ENCODE measurements around the gene WNT3A. TPM values are rescaled to one million over a fixed set of nuclear protein-coding genes. Genes with fewer than 3 reads are reported as not detected.

Gene WNT3A
- total RNA-seq, 1 donor from 2014 or later = 10.1 TPM

DNA sequence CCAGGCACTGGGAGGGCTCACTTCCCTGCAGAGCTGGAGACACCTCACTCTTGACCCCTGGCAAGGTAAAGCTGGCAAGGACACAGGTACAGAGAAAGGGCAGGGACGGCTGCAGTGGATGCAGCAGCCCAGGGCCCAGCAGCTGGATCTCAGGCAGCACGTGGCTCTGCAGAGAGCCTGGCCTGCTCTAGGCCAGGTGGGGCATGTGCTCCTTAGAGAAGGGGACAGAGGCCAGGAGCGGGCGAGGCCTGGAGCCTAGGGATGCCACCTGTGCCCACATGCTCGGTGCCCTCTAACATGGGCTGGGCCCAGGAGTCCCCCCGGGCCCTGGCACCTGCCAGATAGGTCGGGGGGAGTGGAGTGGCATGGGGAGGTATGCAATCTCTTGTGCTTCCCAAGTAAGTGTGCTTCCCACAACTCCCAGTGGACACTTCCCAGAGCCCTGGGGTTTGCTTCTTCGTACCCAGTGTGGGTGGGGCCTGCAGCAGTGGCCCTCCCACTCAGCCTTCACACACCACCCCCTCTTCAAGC lies 30.0 kb downstream of the WNT3A start:
- peaks cover 8% of the 10 kb centered on the region for H3K4me1 ChIP-seq
- intact Hi-C loops (cut with DNase I) = no loop called here
- peaks cover 41% of the 10 kb centered on the region for H3K27me3 ChIP-seq
- no peaks in the 10 kb centered on the region for H3K9me3 ChIP-seq
- no peak overlapping the region for H3K4me3 ChIP-seq
- DNase-seq (peak; percentile 66), ATAC-seq (peak; percentile 73)
- no peak overlapping the region for H3K27ac ChIP-seq
- TF ChIP-seq, protein P1, sequence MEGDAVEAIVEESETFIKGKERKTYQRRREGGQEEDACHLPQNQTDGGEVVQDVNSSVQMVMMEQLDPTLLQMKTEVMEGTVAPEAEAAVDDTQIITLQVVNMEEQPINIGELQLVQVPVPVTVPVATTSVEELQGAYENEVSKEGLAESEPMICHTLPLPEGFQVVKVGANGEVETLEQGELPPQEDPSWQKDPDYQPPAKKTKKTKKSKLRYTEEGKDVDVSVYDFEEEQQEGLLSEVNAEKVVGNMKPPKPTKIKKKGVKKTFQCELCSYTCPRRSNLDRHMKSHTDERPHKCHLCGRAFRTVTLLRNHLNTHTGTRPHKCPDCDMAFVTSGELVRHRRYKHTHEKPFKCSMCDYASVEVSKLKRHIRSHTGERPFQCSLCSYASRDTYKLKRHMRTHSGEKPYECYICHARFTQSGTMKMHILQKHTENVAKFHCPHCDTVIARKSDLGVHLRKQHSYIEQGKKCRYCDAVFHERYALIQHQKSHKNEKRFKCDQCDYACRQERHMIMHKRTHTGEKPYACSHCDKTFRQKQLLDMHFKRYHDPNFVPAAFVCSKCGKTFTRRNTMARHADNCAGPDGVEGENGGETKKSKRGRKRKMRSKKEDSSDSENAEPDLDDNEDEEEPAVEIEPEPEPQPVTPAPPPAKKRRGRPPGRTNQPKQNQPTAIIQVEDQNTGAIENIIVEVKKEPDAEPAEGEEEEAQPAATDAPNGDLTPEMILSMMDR (IDR thresholded peaks at IDR 0.05) = no peak
- H3K36me3 ChIP-seq = no peaks in the 10 kb centered on the region

DNA sequence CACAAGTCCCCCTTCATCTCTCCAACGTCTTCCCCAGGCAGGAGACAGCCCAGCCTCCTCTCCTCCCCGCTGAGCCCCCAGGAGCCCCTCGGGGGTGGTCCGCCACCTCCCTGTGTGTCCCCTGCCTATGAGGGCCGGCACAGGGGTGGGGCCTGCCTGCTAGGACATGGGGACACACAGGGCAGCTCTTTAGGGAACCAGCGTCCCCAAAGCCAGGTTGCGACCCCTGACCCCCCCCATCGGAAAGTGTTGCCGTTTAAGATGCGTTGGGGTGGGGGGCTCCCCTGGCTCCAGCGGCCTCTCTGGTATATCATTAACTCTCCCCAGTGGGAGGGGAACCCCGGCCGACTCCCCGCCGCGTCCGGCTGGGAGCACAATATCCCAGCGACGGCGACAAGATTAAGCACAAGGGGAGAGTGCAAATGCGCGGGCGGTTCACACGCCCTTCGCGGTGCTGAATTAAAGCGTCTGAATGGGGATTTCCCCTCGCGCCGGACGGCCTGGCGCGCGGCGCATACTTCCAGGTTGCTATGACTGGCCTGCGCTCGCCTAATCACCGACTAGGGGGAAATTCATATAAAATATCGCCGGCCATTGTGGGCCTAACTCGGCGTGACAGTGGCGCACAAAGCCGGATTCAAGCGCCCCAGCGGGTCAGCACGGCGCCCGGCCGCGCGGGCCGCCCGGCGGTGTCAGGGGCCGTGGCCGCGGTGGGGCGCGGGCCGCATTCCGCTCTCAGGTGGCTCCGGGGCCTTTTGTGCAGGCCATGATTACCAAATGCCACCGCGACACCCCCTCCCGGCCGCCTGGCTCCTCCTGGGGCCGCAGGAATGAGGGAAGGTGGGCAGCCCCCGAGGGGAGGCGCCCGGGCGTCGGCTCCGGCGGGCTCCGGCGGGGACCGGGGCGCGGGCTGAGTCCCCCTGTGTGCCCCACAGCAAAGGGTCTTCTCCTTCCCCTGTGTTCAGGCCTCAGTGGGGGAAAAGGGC lies 30.9 kb downstream of the WNT3A start:
- H3K9me3 ChIP-seq = no peaks in the 10 kb centered on the region
- DNase-seq = peak; percentile 72
- intact Hi-C loops (cut with DNase I) = no loop called here
- H3K27ac ChIP-seq = peak overlapping the region; percentile 11
- peaks cover 8% of the 10 kb centered on the region for H3K4me1 ChIP-seq
- H3K36me3 ChIP-seq = no peaks in the 10 kb centered on the region
- TF ChIP-seq, protein P1 (IDR thresholded peaks at IDR 0.05) = no peak
- peaks cover 41% of the 10 kb centered on the region for H3K27me3 ChIP-seq
- peak; percentile 67 for ATAC-seq
- peak overlapping the region; percentile 25 for H3K4me3 ChIP-seq

DNA sequence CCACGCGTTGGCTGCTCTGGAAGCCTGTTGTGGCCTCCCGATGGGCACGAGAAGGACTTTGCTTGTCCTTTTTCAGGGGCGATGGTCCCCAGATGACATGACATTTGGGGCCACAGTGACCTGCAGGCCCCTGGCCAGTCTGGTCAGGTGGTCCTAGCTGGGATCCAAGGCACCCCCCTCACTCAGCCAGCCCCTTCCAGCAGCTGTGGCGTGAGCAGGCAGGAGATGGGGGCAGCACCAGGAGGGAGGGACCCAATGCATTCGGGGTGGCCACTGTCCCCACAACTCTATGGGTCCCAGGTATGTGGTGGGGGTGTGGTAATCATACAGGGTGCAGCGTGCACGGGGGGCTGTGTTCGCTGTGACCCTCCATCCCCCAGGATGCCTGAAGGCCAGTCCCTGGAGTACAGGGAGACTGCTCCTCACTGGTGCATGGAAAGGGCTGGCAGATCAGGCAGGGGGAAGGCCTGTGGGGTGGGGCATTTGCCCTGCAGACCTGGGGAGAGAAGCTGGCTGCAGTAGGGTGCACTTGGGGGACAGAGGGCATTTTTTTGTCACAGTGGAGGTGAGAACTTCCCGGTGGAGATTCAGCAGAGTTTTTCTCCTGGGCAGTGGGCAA lies 31.7 kb downstream of the WNT3A start:
- Histone ChIP-seq H3K27ac (no peak overlapping the region), H3K4me3 (no peak overlapping the region), H3K36me3 (no peaks in the 10 kb centered on the region), H3K9me3 (no peaks in the 10 kb centered on the region), H3K27me3 (peaks cover 41% of the 10 kb centered on the region), H3K4me1 (peaks cover 8% of the 10 kb centered on the region)
- no peak for ATAC-seq
- intact Hi-C loops (cut with DNase I) = no loop called here
- peak; percentile 52 for DNase-seq
- TF ChIP-seq, protein P1 (IDR thresholded peaks at IDR 0.05) = no peak

DNA sequence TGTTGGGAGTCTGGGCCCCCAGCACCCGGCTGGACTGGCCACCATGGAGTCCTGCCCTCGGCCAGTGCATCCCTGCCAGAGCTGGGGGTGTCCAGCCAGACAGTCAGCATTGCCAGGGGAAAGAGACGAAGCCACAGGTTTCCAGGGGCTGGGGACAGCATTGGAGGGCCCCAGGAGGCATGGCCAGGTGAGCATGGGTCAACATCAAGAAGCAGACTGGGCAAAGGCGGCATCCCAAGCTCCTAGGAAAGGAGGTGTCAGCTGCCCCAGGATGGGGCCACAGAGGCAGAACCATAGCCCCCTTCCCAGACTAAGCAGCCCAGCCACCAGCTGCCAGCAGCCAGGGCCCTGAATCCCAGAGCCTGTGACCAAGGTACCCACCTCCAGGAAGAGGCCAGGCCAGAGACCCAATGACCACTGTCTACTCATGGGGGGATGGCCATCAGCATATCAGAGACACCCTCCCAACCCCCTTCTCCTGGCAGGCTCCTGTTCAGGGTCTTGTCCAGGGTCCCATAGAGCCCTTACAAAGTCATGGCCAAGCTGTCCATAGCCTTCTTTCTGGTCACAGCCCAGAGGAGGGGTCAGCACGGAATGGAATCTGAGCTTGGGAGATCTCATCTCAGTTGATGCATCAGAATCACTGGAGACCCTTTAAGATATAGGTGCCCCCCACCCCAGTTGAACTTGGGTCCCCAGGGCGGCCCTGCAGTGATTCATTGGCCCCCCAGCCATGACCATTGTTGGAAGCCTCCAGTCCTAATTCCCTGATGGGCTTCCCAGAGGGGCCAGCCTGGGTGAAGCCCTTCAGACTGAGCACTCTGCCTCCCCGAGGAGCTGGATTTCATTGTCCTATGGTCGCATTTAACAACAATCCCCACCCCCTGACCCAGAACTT lies 32.5 kb downstream of the WNT3A start:
- peaks cover 8% of the 10 kb centered on the region for H3K4me1 ChIP-seq
- H3K27ac ChIP-seq = no peak overlapping the region
- intact Hi-C loops (cut with DNase I) = no loop called here
- H3K9me3 ChIP-seq = no peaks in the 10 kb centered on the region
- ATAC-seq (no peak), DNase-seq (peak; percentile 57)
- H3K36me3 ChIP-seq = no peaks in the 10 kb centered on the region
- no peak overlapping the region for H3K4me3 ChIP-seq
- TF ChIP-seq, protein P1 (IDR thresholded peaks at IDR 0.05) = no peak
- H3K27me3 ChIP-seq = peaks cover 41% of the 10 kb centered on the region

DNA sequence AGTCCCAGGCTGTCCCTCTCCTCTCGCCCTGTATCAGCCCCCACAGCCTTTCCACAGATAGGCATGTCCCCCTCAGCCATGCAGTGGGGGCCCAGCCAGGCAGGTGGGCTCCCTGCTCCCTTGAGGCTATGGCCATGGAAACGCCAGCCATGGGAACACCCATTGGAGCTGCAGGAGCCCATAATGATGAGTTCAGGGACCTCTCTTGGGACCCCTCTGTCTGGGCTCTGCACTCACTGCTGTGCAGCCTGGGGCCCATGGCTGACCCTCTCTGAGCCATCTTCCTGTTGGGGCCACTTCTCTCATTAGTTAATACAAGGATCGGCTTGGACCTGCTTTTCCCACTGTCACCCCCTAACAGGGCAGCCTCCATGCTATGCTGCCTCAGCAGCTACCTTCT lies 33.2 kb downstream of the WNT3A start:
- no peaks in the 10 kb centered on the region for H3K36me3 ChIP-seq
- ATAC-seq (no peak), DNase-seq (peak; percentile 40)
- TF ChIP-seq, protein P1 (IDR thresholded peaks at IDR 0.05) = no peak
- intact Hi-C loops (cut with DNase I) = no loop called here
- peaks cover 41% of the 10 kb centered on the region for H3K27me3 ChIP-seq
- peaks cover 8% of the 10 kb centered on the region for H3K4me1 ChIP-seq
- H3K9me3 ChIP-seq = no peaks in the 10 kb centered on the region
- no peak overlapping the region for H3K4me3 ChIP-seq
- H3K27ac ChIP-seq = no peak overlapping the region

Measured in upper lobe of right lung (tissue), 1 donor.